HG03175 (cell line): ENCODE results near the gene RNF207.

Source experiments
- ATAC-seq: cut with Tn5 transposase; IDR thresholded peaks from one replicate; pipeline ENCODE4 v1.9.1; 2021; ENCODE audit warnings: mild to moderate bottlenecking, moderate library complexity; ENCODE audit not compliant: unreplicated experiment

Gene RNF207, protein sequence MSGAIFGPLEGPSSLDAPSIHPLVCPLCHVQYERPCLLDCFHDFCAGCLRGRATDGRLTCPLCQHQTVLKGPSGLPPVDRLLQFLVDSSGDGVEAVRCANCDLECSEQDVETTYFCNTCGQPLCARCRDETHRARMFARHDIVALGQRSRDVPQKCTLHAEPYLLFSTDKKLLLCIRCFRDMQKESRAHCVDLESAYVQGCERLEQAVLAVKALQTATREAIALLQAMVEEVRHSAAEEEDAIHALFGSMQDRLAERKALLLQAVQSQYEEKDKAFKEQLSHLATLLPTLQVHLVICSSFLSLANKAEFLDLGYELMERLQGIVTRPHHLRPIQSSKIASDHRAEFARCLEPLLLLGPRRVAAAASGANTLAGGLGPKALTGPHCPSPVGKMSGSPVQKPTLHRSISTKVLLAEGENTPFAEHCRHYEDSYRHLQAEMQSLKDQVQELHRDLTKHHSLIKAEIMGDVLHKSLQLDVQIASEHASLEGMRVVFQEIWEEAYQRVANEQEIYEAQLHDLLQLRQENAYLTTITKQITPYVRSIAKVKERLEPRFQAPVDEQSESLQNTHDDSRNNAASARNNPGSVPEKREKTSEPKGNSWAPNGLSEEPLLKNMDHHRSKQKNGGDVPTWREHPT

DNA sequence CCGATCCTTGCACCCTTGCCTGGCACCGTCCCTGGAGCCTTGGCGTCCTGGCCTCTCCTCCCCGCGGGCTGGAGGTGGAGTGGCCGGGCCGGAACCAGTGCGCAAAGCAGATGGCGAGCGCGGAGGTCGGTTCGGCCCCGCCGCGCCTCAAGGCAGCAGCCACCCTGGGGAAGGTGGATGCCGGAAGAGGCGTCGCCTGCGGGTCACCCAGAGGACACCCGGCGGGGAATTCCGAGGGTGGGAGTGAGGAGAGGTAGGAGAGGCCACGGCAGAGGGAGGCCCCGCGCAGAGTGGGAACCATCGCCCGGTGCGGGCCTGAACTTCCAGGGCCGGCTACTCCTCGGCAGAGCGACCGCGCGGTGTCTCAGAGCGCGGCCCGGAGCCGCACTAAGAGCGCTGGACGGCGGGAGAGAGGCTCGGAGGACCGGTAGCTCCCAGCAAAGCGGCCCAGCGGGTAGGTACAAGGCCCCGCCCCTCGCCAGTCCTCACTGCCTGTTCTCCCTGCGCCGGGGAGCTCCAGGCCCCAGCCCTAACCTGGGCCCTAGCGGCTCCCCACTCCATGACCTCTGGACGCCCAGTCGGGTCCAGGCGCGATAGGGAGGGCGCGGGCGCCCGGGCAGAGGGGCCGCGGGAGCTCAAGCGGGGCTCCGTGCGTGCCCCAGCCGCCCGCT, at the start of gene RNF207:
RNF207 (plus strand) TSS at position 271 of the 671 bp plus-strand sequence. CDS start 417 bp downstream, outside the sequence.
- ATAC-seq = no peak

DNA sequence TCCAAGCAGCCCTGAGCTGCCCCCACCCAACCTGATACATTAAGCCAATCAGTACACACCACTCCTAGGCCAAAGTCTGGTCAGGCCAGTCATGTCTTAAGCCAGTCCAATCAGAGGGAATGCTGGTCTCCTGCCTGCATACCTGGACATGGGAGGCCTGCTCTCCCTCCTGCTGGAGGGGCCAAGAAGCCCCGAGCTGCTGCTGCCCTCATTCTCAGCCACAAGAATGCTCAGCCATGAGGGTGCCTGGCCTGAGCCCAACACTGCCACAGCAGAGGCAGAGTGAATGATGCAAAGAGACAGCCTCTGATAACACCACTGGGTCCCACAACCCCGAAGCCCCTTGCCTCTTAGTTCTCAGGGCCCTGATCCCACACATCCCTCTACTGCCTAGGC, 48.8 kb upstream of the RNF207 start:
- no peak for ATAC-seq

DNA sequence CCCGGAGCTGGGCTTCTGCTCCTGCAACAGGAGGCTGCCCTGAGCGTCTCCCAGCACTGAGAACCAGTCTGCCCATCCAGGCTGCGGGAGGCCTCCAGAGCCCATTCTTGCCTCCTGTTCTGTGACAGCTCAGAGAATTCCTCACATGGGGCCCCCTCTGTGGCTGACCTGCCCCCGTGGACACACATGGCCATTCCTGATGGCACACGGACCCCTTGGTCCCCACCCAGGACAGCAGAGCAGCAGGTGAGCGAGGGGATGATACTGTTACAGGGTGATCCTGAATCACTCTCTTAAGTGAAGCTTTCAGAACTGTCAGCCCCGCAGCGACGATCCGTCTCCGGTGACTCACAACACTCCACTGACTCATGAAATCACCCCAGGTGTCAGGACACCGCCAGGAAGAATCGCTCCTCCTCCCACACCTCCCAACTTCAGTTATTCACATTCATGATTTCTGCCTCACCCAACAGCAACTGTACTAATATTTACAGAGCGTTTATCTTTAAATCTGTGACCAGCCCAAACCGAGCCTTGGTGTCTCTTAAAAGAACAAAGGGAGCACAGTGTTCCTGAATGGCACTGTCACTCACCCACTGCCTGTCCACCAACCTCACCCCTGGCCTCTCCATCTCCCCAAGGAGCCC, 48.3 kb upstream of the RNF207 start:
- no peak for ATAC-seq

DNA sequence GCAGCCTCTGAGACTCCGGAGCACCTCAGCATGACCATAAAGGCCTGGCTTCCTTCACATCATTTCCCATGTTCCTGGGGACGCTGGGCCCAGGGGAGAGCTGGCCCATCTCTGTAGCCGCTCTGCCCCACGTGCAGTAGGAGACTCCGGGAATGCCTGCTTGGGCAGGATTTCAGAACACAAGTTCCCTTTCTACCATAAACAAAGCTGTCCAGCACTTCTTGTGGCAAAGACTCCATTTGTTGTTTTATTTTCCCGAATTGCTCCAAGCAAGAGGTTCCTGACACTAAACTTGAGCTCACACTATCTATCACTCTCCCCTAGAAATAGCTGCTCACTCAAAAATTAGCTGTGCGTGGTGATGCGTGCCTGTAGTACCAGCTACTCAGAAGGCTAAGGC, 47.7 kb upstream of the RNF207 start:
- ATAC-seq = no peak

DNA sequence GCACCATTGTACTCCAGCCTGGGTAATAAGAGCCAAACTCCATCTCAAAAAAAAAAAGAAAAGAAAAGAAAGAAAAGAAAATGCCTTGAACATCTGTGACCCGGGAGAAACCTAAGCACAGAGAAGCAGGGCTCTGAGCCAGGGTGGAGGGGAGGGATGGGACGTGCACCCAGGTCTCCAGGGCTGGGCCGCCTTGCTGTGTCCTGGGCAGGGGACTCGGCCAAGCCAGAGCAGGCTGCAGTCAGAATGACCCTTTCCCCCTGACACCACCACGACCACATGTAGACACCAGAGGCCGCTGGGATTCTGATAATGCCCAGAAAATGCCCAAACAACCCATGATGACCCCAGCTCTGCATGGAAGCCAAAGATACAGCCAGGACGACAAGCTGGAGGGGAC, 43.6 kb upstream of the RNF207 start:
- ATAC-seq = no peak

DNA sequence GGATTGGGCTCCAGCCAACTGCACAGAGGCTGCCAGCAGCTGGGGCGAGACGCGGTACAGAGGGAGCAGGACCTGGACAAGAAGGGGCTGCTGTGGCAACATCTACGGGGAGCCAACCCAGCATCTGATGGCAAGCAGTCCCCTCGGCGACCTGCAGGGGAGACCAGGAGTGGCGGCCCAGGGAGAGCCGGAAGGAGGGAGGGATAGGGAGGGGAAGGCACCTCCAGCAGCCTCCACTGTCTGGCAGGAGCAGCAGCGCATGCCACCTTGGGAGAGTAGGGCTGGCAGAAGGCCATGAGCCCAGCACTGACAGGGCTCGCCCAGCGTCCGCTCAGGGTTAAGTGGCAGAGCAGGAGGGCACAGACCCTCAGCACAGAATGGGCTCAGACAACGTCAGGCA, 43.1 kb upstream of the RNF207 start:
- ATAC-seq = no peak

DNA sequence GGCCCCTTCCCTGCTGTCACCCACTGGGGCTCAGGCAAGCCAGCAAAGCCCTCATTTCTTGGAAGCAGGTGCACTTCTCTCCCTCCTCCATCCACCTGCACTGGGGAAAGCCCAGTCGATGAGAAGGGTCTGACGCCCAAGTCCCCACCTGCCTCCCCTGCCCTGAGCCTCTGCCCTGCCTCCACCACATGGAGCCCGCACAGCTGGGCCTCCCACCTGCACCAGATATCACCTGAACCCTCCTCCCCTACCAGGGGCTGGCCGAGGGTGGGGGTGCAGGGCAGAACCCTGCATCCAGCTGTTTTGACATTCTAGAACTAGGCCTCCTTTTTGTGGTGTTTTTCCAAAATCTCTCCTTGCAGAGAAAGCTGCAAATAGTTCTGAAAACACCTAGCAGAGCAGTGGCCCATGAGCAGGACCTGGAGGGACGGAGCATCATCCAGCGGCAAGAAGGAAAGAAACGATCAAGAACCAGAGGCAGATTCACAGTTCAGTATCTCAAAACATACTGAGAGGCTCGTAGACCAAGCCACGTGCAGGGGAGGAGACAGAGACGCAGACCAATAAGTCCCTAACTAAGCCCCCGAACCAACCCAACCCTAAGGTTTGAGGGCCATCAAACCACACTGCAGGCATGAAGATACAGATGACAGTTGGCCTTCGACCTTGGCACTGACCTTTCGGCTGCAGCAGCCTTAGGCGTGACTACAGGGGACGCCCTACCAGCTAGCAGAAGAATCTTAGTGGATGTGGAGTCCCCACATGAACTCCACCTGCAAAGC, 42.5 kb upstream of the RNF207 start:
- no peak for ATAC-seq

DNA sequence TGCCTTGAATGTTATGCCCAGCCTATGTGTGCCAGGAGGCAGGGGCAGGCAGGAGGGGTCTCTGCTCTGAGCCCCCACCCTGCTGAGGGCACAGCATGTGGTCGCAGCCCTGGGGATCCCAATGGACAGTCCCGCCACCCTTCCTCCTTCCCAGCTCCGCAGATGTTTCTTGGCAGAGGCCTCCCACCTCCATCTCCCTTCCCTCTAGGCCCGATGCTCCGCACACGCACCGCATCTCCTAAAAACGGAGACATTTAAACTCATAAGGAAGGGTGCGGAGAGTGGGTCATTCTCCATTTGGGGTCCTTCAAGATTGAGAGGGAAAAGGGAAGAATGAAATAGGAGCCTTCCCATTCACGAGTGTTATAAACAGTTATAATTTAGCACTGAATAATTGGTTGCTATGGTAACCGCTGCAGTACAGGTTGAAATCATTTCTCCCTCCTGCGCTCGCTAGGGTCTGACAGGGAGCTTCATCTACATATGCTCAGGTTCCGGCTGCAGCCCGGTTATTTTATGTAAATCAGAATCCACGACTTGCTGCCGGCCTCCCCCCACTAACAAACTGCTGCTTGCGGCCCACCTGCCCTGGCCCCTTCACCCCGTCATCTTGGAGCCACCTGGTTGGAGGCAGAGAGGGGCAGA, 41.8 kb upstream of the RNF207 start:
- ATAC-seq = no peak

DNA sequence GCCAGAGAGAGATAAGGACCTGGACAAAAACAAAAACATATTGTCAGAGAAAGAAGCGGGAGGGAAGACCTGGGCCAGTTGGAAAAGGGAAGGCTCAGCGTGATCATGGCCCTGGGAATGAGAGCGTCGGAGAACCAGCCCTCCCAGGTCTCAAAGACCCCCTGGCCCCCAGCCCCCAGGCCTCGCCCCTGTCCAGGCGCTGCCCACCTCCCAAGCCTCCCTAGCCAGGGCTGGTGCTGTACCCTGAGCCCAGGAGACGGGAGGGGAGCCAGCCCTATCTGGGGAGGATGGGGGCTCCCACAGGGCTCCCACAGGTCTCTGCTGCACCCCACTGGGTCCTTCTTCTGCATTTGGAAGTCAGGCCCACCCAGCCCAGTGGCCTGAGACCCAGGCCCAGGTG, 40.9 kb upstream of the RNF207 start:
- no peak for ATAC-seq

DNA sequence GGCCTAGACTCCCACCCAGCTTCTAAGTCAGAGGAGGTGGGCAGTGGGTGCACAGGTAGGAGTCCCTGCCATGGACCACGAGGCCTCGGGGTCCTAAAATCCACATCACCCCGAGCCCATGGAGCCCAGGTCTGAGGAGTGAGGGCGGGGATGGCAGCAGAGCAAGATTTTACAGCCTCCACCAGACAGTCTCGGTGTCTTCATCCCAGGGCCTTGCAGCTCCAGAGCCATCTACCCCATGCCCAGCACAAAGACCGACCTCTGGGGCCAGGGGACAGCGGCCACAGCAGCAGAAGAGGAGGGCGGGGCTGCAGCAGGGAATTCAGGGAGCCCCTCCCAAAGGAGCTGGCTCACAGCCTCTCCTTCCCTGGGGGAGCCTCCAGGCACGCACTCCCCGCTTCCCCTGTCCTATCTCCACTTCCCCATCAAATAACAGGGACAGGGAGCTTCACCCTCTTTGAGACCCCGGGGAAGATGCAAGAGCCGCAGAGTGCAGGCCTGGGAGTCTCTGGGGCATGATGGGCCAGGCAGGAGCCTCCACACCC, 40.4 kb upstream of the RNF207 start:
- no peak for ATAC-seq

DNA sequence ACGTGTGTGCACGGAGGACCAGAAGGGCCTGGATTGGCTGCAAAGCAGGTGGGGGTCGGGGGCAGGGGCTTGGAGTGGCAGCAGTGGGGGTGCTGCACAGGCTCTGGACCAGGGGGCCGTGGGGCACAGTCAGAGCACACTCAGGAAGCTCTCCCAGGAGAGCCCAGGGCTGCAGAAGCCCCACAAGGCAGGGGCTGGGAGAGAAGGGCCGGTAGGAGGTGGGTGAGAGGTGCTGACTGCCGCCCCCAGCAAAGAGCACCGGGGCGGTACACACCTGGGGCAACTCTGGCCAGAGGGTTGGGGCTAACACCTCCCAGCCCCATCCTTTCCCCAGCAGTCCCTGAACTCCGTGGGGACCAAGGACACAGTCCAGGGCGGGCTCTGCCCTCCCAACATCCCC, 39.7 kb upstream of the RNF207 start:
- no peak for ATAC-seq

DNA sequence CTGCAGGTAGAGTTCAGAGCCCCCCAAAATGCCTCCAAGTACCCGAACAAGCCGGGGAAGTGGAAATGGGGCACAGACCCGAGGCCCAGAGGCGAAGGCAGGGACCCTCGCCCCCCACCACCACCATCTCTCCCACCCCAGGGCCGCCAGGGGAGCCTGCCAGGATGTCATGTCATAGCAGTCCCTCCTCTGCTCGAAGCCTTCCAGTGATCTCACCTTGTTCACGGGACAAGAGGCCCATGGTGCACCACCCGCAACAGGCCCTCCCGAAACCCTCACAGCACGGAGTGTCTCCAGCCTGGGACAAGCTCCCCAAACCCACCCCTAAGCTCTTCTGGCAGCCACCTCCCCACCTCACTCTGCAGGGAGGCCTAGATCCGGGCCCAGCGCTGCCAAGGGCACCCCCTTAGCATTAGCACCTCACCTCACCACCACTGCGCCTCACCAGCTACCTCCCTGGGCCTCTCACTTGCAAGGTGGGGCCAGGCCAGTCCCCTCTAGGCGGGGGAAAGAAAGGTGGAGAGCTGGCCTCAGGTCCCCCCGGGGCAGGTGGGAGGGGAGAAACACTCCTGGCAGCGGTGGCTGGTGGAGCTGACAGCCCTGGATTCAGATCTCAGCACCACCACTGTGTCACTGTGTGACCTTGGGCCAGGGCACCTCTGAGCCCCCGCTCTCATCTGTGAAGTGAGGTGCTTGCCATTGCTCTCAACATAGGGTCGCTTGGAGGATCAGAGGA, 39.1 kb upstream of the RNF207 start:
- ATAC-seq = no peak

DNA sequence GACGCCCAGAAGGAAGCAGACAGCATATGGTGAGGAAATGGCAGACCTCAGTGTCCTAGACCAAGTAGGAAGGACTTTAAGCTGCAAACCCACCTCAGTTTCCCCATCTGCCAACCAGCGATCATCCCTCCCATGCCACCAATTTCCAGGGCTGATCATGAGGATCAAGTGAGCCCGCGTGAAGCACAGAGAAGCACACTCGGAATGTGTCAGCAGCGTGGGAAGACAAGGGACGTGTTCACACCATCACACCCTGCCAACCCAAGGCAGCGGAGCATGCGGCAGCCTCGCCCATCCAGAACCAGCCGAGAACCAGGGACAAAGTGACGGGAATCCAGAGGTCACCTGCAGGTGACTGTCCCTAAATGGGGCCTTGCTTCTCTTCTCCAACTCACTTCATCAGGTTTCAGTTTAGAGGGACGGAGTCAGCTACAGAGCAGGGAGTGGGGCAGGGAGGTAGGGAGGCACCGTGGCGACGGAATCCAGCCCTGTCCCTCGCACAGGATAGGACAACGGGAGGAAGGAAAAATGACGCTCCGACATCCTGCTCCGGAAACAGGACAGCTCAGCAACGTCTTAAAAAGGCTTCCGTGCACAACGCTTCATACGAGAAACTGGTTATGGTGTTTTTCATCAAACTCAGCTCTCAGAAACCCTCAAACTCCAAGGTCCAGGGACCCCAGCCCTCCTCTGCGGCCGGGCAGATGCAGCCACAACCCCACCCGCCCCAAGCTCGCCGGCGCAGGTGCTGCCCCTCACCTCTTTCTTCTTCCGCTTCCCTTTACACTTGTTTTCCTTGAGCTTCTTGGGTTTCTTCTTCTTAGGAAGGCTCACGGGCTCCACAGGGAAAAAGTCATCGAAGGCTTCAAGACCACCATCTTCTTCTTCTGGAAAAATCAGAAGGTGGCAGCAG, 38.3 kb upstream of the RNF207 start:
- no peak for ATAC-seq

DNA sequence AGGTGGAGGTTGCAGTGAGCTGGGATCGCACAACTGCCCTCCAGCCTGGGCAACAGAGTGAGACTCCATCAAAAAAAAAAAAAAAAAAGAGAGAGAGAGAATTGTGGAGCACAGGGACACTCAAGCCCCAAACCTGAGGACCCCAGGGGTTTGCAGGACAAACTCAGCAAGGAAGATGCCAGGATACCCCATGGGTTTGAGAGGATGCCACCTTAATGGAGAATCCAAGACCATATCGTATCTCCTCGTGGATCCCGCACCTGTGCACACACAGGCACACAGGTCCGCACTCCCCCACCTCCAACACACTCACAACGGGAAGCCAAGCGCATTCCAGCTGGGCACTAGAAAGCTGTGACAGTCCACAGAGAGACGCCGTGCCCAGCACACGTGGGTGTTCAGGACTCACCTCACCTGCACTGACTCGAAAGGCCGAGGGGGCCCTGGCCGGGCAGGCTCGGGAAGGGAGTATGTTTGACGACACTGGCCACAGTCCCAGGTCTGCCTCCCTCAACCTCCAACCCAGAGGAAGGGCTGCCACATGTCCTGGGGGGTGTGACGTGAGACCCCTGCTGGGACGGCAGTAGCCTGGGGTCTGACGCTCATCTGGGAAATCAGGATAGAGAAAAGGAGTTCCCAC, 36.9 kb upstream of the RNF207 start:
- no peak for ATAC-seq

DNA sequence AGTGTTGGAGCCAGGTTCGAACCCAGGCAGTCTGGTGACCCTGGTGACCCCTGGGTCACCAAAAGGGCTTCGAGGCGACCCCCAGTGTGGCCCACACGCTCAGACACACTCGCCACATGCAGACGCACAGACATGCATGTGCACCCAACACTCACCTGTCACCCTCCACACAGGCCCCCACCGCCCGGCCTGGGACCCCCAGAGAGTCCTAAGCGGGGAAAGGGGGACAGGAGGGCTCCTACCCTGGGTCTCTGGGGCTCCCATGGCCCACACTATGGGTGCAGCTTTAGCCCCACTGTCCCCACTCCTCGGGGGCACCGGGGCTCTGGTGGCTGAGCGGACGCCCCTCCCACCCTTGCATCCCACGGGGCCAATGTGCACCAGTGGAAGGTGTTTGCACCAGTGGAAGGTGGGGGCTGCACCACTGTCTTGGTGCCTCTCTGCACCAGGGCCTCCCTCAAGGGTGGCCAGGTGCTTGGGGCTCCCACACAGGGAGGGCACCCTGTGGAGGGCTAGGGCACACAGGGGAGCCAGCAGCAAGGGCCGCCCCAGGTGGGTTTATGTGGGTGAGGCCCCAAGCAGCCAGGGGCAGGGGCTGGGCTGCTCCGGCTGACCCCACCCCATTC, 35.7 kb upstream of the RNF207 start:
- no peak for ATAC-seq

DNA sequence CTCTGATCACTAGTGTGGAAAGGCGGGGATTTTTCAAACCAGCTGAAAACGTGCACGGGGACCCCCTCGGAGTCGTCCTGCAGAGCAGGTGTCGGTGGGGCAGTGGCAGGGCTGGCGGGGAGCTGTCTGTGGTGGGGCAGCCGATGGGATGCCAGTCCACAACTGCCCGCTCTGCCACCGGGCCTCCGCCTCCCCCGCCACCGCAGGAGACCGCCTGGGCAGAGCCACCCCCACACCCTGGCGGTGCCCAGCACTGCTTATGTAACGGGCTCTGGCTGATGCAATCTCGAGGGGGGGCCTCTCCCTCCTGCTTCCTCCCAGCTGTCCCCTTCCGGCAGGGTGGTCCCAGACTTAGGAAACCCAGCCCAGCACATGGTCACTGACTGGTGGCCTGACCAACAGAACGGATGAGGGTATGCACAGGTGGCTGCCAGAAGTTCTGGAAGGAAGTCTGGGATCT, 35.1 kb upstream of the RNF207 start:
- ATAC-seq = no peak

DNA sequence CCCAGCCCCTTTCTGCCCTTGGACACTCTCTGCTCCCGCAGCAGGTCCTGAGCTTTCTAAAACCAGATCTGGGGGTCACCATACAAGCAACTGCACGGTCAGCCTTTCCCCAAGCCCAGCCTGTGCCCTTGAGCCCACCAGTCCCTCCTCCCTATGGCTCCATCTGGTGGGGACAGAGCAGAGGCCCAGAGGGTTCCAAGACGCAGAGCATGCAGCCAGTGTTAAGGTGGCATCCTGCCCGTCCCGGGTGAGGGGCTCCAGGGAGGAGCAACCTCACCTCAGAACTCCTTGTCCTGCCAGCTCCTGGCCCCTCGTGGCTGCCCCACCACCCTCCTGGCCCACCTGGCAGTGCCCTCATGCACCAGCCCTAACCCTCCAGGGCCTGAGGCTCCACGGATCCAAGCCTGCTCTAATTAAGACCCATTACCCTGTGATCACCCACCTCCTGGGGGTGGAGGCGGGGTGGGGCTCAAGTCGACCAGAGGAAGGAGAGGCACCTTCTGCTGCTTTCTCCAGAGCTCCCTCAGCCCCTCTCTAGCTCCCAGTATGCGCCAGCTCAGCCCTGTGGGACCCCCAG, 34.3 kb upstream of the RNF207 start:
- ATAC-seq = no peak
